ENCODE measurements around the gene AP3B1.

AP3B1 gene

GRCh38 chr5:78273436-78273835, 21.1 kb downstream of the AP3B1 start:
- H3K27me3 ChIP-seq (replicated peaks; ENCODE audit: control insufficient read depth, insufficient read depth, low read length) = no peaks in the 10 kb centered on the region
- TF ChIP-seq CTCF (IDR thresholded peaks at IDR 0.05; ENCODE audit: insufficient read depth, low read length, poor library complexity, severe bottlenecking) = no peak
- no peaks in the 10 kb centered on the region; the same call in 1 of the 2 replicates for H3K36me3 ChIP-seq (ENCODE audit: control insufficient read depth, insufficient read depth, low read length)
- H3K4me3 ChIP-seq (replicated peaks; ENCODE audit: low read depth, low read length) = no peak overlapping the region
- DNase-seq (ENCODE audit: extremely low read depth, insufficient read length) = no peak

GRCh38 chr5:78271766-78272165, 22.7 kb downstream of the AP3B1 start:
- no peaks in the 10 kb centered on the region for H3K27me3 ChIP-seq (replicated peaks; ENCODE audit: control insufficient read depth, insufficient read depth, low read length)
- DNase-seq (ENCODE audit: extremely low read depth, insufficient read length) = no peak
- H3K4me3 ChIP-seq (replicated peaks; ENCODE audit: low read depth, low read length) = no peak overlapping the region
- no peak for TF ChIP-seq CTCF (IDR thresholded peaks at IDR 0.05; ENCODE audit: insufficient read depth, low read length, poor library complexity, severe bottlenecking)
- H3K36me3 ChIP-seq (ENCODE audit: control insufficient read depth, insufficient read depth, low read length) = no peaks in the 10 kb centered on the region; the same call in 1 of the 2 replicates

GRCh38 chr5:78269088-78269703, 25.3 kb downstream of the AP3B1 start:
- Histone ChIP-seq H3K36me3 (ENCODE audit: control insufficient read depth, insufficient read depth, low read length) (no peaks in the 10 kb centered on the region; the same call in 1 of the 2 replicates), H3K4me3 (replicated peaks; ENCODE audit: low read depth, low read length) (no peak overlapping the region), H3K27me3 (replicated peaks; ENCODE audit: control insufficient read depth, insufficient read depth, low read length) (no peaks in the 10 kb centered on the region)
- TF ChIP-seq CTCF (IDR thresholded peaks at IDR 0.05; ENCODE audit: insufficient read depth, low read length, poor library complexity, severe bottlenecking) = peak; percentile 36
- peak; percentile 17 for DNase-seq (ENCODE audit: extremely low read depth, insufficient read length)

GRCh38 chr5:78268356-78268755, 26.1 kb downstream of the AP3B1 start:
- DNase-seq (ENCODE audit: extremely low read depth, insufficient read length) = no peak
- no peak for TF ChIP-seq CTCF (IDR thresholded peaks at IDR 0.05; ENCODE audit: insufficient read depth, low read length, poor library complexity, severe bottlenecking)
- Histone ChIP-seq H3K36me3 (ENCODE audit: control insufficient read depth, insufficient read depth, low read length) (no peaks in the 10 kb centered on the region; the same call in 1 of the 2 replicates), H3K4me3 (replicated peaks; ENCODE audit: low read depth, low read length) (no peak overlapping the region), H3K27me3 (replicated peaks; ENCODE audit: control insufficient read depth, insufficient read depth, low read length) (no peaks in the 10 kb centered on the region)

GRCh38 chr5:78265163-78265562, 29.3 kb downstream of the AP3B1 start:
- H3K36me3 ChIP-seq (ENCODE audit: control insufficient read depth, insufficient read depth, low read length) = no peaks in the 10 kb centered on the region; the same call in 1 of the 2 replicates
- no peak for DNase-seq (ENCODE audit: extremely low read depth, insufficient read length)
- H3K4me3 ChIP-seq (replicated peaks; ENCODE audit: low read depth, low read length) = no peak overlapping the region
- TF ChIP-seq CTCF (IDR thresholded peaks at IDR 0.05; ENCODE audit: insufficient read depth, low read length, poor library complexity, severe bottlenecking) = no peak
- H3K27me3 ChIP-seq (replicated peaks; ENCODE audit: control insufficient read depth, insufficient read depth, low read length) = no peaks in the 10 kb centered on the region

- no peaks in the 10 kb centered on the region for H3K27me3 ChIP-seq (replicated peaks; ENCODE audit: control insufficient read depth, insufficient read depth, low read length)
- no peak for DNase-seq (ENCODE audit: extremely low read depth, insufficient read length)
- no peaks in the 10 kb centered on the region; the same call in 1 of the 2 replicates for H3K36me3 ChIP-seq (ENCODE audit: control insufficient read depth, insufficient read depth, low read length)
- no peak for TF ChIP-seq CTCF (IDR thresholded peaks at IDR 0.05; ENCODE audit: insufficient read depth, low read length, poor library complexity, severe bottlenecking)
- H3K4me3 ChIP-seq (replicated peaks; ENCODE audit: low read depth, low read length) = no peak overlapping the region
Measured at GRCh38 chr5:78264600-78264999, 29.9 kb downstream of the AP3B1 start.

Measured in GM06990 (cell line).